AG04450 (cell line): ENCODE data around the gene FAM156B. TPM values are rescaled to one million over a fixed set of nuclear protein-coding genes. Genes with fewer than 3 reads are reported as not detected.
"Not testable (repeated sequence)": the region's sequence is repeated elsewhere in the genome, so short reads cannot be mapped to it uniquely, and the experiment has no call there.

Experiments used
- CTCF ChIA-PET: fragments of 300-600, 350-600 bp; formaldehyde crosslinking; extraction: SDS; loops from one replicate; lab custom pipeline; 2022; ENCODE audit warnings: antibody characterized with exemption, inconsistent platforms; lab: Charles Lee
- POLR2A ChIA-PET: fragments of 350-600 bp; formaldehyde crosslinking; extraction: SDS; loops from one replicate; lab custom pipeline; 2021; ENCODE audit warnings: antibody characterized with exemption, inconsistent platforms; lab: Yijun Ruan, JAX
- DNase-seq: peaks from one replicate; pipeline ENCODE4 v3.0.0-alpha.2; 2011; ENCODE audit warnings: low read depth, low spot score
- H3K27ac ChIP-seq: one replicate; pipeline ENCODE4 v1.5.1; 2012; ENCODE audit warnings: low read depth, low read length, control low read depth
- H3K27me3 ChIP-seq: one replicate; pipeline ENCODE4 v1.6.0; 2012; ENCODE audit warnings: low read length; ENCODE audit not compliant: control insufficient read depth, insufficient read depth
- H3K4me3 ChIP-seq: 2 replicates; pipeline ENCODE4 v1.5.1; 2011; ENCODE audit warnings: mild to moderate bottlenecking, low read depth, low read length, control low read depth
- H3K9me3 ChIP-seq: 2 replicates; pipeline ENCODE4 v1.5.1; 2012; ENCODE audit warnings: low read length; ENCODE audit not compliant: control insufficient read depth, insufficient read depth
- CTCF ChIP-seq: IDR thresholded peaks from 2 replicates; pipeline ENCODE4 v1.5.1; 2011; ENCODE audit warnings: low read depth, low read length, control low read depth, inconsistent platforms
- polyA plus RNA-seq: library from polyadenylated mRNA; depleted of rRNA; stranded (reverse); fragments of >200 nt; gene quantifications from 2 replicates; pipeline ENCODE4 v1.2.3, GENCODE V29; 2011

Gene FAM156B
- polyA plus RNA-seq, 1 experiment = 15.6 TPM

- Histone ChIP-seq H3K9me3 (no peaks in the 10 kb centered on the region; the same call in 1 of the 2 replicates), H3K27ac (no peak overlapping the region), H3K4me3 (no peak overlapping the region), H3K27me3 (no peaks in the 10 kb centered on the region)
- ChIA-PET CTCF (no interaction called here), POLR2A (no interaction called here)
- DNase-seq = no peak
- no peak for TF ChIP-seq CTCF
Measured at GRCh38 chrX:52870046-52870445, 27.1 kb upstream of the FAM156B start.

- H3K4me3 ChIP-seq, H3K27me3 ChIP-seq, DNase-seq, H3K27ac ChIP-seq, H3K9me3 ChIP-seq, POLR2A ChIA-PET, CTCF ChIA-PET: not testable (repeated sequence)
Measured at GRCh38 chrX:52873825-52874224, 23.3 kb upstream of the FAM156B start.

- no peak overlapping the region for H3K4me3 ChIP-seq
- no peaks in the 10 kb centered on the region for H3K9me3 ChIP-seq
- DNase-seq = no peak
- no peaks in the 10 kb centered on the region for H3K27me3 ChIP-seq
- ChIA-PET CTCF (no interaction called here), POLR2A (no interaction called here)
- TF ChIP-seq CTCF = no peak
- H3K27ac ChIP-seq = no peak overlapping the region
Measured at GRCh38 chrX:52874661-52875060, 22.5 kb upstream of the FAM156B start.

GRCh38 chrX:52875436-52875835 is 21.7 kb upstream of the FAM156B start:
- CTCF ChIA-PET, H3K27ac ChIP-seq, POLR2A ChIA-PET, H3K27me3 ChIP-seq, H3K4me3 ChIP-seq, H3K9me3 ChIP-seq, DNase-seq: not testable (repeated sequence)

DNA sequence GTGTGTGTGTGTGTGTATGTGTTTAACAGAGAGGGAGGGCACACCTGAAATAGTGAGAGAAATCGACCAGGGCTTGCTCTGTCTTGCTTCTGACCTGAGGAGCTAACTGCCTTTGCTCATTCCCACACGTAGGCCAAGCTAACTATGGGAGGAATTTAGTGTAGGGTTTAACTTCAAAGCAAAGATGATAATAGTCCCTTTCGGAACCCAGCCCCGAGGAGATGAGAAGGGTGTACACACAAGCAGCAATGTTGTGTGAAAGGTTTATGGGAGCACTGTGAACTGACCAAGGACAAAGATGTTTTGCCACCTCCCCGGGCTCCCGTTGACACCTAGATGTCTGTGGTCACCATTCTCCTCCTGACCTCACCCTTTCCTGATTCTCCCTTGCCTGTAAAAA is 20.7 kb upstream of the FAM156B start:
- DNase-seq, H3K27ac ChIP-seq, H3K27me3 ChIP-seq, H3K4me3 ChIP-seq, CTCF ChIA-PET, POLR2A ChIA-PET, H3K9me3 ChIP-seq: not testable (repeated sequence)

DNA sequence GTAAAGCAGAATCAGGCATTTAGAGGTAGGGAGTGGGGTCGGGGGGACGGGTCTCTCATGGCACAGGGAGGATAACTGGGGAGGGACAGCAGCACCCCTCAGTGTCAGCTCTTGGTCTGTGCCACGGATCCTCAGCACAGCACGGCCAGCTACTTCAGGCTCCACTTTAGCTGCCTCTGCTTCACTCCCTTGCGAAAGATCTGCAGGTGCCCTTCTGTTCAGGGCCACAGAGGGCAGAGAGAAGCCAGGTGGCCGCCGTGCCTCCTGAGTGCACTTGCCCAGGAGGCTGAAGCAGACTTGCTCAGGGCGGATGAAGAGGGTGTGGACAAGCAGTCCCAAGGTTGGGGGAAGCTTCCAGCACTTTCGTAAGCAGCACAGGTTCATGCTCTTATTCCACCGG is 9.7 kb upstream of the FAM156B start:
- H3K27ac ChIP-seq, H3K4me3 ChIP-seq, H3K27me3 ChIP-seq, POLR2A ChIA-PET, DNase-seq, H3K9me3 ChIP-seq, CTCF ChIA-PET: not testable (repeated sequence)

DNA sequence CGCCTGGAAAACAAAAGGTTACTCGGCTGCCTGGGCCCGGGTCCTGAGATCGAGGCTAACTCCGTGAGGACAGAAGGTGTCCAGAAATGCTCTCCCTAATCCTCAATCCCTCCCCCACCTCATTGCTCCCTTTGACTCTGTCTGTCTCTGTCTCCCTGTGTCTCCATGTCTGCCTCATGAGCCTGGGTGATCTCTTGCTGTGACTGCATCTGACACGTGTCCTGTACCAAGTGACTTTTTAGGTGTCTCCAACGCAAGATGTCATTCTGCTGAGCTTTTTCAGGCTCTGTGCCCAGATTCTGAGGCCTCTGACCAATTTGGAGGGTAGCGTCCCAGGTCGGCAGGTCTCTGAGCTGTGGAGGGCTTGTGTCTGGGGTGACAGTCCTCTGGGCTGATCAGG is 9.0 kb upstream of the FAM156B start:
- H3K4me3 ChIP-seq, H3K27ac ChIP-seq, DNase-seq, H3K27me3 ChIP-seq, H3K9me3 ChIP-seq, CTCF ChIA-PET, POLR2A ChIA-PET: not testable (repeated sequence)

DNA sequence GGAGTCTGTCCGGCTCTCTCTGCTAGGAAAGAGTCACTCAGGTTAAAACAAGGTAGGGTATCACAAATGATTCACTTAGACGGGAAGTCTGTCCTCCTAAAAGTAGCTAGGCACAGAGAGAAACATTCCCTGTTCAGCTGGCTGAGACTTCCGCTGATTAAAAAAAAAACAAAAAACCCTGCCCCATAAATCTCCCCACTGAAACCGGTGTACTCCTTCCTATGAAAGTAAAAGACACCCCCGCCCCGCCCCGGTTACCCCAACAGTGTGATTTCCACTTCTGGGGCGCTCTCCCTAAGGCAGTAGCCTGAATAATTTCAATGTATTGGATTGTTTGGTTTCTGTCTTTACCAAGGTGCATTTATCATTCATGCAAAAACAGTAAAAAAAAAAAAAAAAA is 692 bp upstream of the FAM156B start:
- DNase-seq, H3K27ac ChIP-seq, POLR2A ChIA-PET, H3K4me3 ChIP-seq, CTCF ChIA-PET, H3K9me3 ChIP-seq, H3K27me3 ChIP-seq: not testable (repeated sequence)

DNA sequence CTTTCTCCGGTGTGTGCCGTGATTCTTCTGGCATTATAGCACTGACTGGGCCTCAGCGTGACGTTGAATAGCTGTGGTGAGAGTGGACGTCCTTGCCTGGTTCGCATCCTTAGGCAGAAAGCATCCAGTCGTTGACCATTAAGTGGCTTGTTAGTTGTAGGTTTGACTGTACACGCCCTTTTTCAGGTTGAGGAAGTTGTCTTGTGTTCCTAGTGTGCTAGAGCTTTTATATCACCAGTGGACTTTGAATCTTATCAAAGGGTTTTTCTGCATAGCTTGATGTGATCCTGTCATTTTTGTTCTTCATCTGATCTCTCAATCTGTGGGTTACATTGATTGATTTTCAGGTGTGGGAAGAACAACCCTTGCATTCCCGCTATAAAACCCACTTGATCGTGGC is 8.4 kb downstream of the FAM156B start:
- H3K27ac ChIP-seq, POLR2A ChIA-PET, CTCF ChIA-PET, H3K27me3 ChIP-seq, DNase-seq, H3K4me3 ChIP-seq, H3K9me3 ChIP-seq: not testable (repeated sequence)

DNA sequence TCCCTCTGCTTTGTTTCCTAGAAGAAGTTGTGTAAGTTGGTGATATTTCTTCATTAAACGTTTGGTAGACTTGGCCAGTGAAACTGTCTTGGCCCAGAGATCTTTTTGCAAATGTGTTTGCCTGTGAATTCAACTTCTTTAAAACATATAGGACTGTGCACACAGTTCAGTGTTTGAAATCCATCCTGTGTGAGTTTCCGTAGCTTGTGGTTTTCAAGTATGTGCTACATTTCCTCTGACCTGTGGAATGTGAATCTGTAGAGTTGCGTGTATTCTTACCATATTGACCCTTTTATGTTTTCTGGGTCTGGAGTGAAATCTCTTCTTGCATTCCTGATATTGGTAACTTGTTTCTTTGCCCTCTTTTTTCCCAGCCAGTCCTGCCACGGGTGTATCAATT is 8.9 kb downstream of the FAM156B start:
- H3K27me3 ChIP-seq, POLR2A ChIA-PET, H3K9me3 ChIP-seq, H3K4me3 ChIP-seq, H3K27ac ChIP-seq, DNase-seq, CTCF ChIA-PET: not testable (repeated sequence)

DNA sequence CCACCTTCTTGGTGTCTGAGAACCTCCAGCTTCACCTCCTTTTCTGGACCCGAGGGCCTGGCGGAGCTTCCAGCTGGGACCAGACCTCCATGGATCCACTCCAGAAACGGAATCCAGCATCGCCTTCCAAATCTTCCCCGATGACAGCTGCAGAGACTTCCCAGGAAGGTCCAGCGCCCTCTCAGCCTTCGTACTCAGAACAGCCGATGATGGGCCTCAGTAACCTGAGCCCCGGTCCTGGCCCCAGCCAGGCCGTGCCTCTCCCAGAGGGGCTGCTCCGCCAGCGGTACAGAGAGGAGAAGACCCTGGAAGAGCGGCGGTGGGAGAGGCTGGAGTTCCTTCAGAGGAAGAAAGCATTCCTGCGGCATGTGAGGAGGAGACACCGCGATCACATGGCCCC is 10.0 kb downstream of the FAM156B start:
- DNase-seq, H3K27ac ChIP-seq, H3K4me3 ChIP-seq, H3K27me3 ChIP-seq, CTCF ChIA-PET, H3K9me3 ChIP-seq, POLR2A ChIA-PET: not testable (repeated sequence)
